Retinal pigment epithelial cell (primary cell): ENCODE data around the gene TOR2A.

ENCODE experiments used
- DNase-seq: peaks from one replicate; pipeline ENCODE4 v3.0.0-alpha.2; 2010; ENCODE audit warnings: low read depth
- H3K4me3 ChIP-seq: 2 replicates; pipeline ENCODE4 v1.5.1; 2011; ENCODE audit warnings: mild to moderate bottlenecking, low read length, control low read depth, moderate library complexity
- CTCF ChIP-seq: conservative IDR thresholded peaks from 2 replicates; pipeline ENCODE4 v1.5.1; 2011; ENCODE audit warnings: low read depth, low read length, control low read depth, inconsistent platforms

The TOR2A gene

DNA sequence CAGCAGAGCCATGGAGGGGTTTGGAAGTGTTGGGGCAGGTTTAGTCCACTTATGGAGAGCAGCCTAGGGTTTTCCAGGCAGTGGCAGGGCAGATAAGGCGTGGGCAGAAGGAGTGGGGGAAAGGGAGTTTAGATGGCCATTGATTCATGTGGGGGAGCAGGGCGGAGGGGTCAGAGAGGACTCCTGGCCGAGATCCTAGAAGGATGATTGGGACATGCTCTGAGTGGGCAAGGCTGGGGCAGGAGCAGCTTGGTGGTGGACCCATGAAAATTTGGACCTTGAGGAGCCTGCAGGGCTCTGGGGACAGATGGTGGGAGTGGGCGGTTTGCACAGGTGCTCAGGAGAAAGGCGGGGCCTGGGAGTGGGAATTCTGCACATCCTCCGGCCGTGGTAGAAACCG lies 18.1 kb upstream of the TOR2A start:
- TF ChIP-seq CTCF: no peak
- no peak overlapping the region for H3K4me3 ChIP-seq
- DNase-seq: no peak

- no peak overlapping the region for H3K4me3 ChIP-seq
- no peak for TF ChIP-seq CTCF
- DNase-seq: no peak
Measured at GRCh38 chr9:127751269-127752054, 16.4 kb upstream of the TOR2A start.

GRCh38 chr9:127749090-127749787 lies 14.1 kb upstream of the TOR2A start:
- no peak for DNase-seq
- TF ChIP-seq CTCF: no peak

GRCh38 chr9:127746959-127747569 lies 12.0 kb upstream of the TOR2A start:
- no peak for DNase-seq
- peak; percentile 7 for TF ChIP-seq CTCF

More at GRCh38 chr9:127749090-127749787, 14.1 kb upstream of the TOR2A start:
- no peak overlapping the region for H3K4me3 ChIP-seq

GRCh38 chr9:127744398-127745110 lies 9.5 kb upstream of the TOR2A start:
- no peak for TF ChIP-seq CTCF
- DNase-seq: no peak

More at GRCh38 chr9:127746959-127747569, 12.0 kb upstream of the TOR2A start:
- H3K4me3 ChIP-seq: no peak overlapping the region

GRCh38 chr9:127742435-127743088 lies 7.5 kb upstream of the TOR2A start:
- no peak for TF ChIP-seq CTCF
- peak overlapping the region; percentile 54 for H3K4me3 ChIP-seq
- peak; percentile 20 for DNase-seq

More at GRCh38 chr9:127744398-127745110, 9.5 kb upstream of the TOR2A start:
- H3K4me3 ChIP-seq: no peak overlapping the region
